ENCODE measurements around the gene PRDM16. TPM values are rescaled to one million over a fixed set of nuclear protein-coding genes. Genes with fewer than 3 reads are reported as not detected.

Gene PRDM16
- total and polyA plus RNA-seq, 2 of the 8 experiments (the other 6 are each of a cell fraction or from before 2014, with no cell fraction given), result 0.39 to 0.43 TPM

GRCh38 chr1:3334366-3334765 lies 265.4 kb downstream of the PRDM16 start (continued):
- TF ChIP-seq CHD2 (IDR thresholded peaks at IDR 0.05; ENCODE audit: low read length) (no peak), CTCF (IDR thresholded peaks at IDR 0.05; ENCODE audit: control extremely low read depth in 1 of 3, insufficient read depth in 1 of 3, low read depth in 1 of 3, low read length in 3 of 3) (no peak), CBX8 (IDR thresholded peaks at IDR 0.05; ENCODE audit: borderline replicate concordance, low read depth, low read length) (no peak), SRF (IDR thresholded peaks at IDR 0.05; ENCODE audit: low read depth, low read length) (no peak), RXRA (IDR thresholded peaks at IDR 0.05; ENCODE audit: insufficient read depth, low read depth, low read length) (no peak), SIRT6 (IDR thresholded peaks at IDR 0.05; ENCODE audit: low read length) (no peak)
- TF ChIP-seq, protein P1, sequence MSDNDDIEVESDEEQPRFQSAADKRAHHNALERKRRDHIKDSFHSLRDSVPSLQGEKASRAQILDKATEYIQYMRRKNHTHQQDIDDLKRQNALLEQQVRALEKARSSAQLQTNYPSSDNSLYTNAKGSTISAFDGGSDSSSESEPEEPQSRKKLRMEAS (IDR thresholded peaks at IDR 0.05), result no peak
- TF ChIP-seq, protein P2, sequence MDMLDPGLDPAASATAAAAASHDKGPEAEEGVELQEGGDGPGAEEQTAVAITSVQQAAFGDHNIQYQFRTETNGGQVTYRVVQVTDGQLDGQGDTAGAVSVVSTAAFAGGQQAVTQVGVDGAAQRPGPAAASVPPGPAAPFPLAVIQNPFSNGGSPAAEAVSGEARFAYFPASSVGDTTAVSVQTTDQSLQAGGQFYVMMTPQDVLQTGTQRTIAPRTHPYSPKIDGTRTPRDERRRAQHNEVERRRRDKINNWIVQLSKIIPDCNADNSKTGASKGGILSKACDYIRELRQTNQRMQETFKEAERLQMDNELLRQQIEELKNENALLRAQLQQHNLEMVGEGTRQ (IDR thresholded peaks at IDR 0.05; ENCODE audit: low read length), result no peak

Data from H1 (cell line).